Calu3 (cell line): ENCODE measurements around the gene CCDC148. TPM values are rescaled to one million over a fixed set of nuclear protein-coding genes. Genes with fewer than 3 reads are reported as not detected.

Source experiments
- Bru-seq: library from RNA; stranded (reverse); fragments of 400-500 nt; gene quantifications from one replicate; lab custom pipeline; 2021; lab: Mats Ljungman, UMichigan
- BruChase-seq, 2 experiments: library from RNA; stranded (reverse); fragments of 400-500 nt; gene quantifications; one replicate each; lab custom pipeline; 2021; lab: Mats Ljungman, UMichigan
- BruUV-seq: library from RNA; stranded (reverse); fragments of 400-500 nt; replicated peaks from 2 replicates; lab custom pipeline; 2021; lab: Mats Ljungman, UMichigan
- CTCF ChIA-PET: fragments of 300-600 bp; sonication (Branson Sonifier 250); formaldehyde crosslinking; loops from one replicate; lab custom pipeline; 2022; ENCODE audit warnings: antibody characterized with exemption; lab: Charles Lee
- DNase-seq: peaks from one replicate; pipeline ENCODE4 v3.0.0; 2022
- H3K27ac Mint-ChIP-seq: one replicate; pipeline ENCODE4 v1.8.0; 2022; ENCODE audit warnings: mixed read lengths; ENCODE audit not compliant: unreplicated experiment
- H3K27me3 Mint-ChIP-seq: one replicate; pipeline ENCODE4 v1.8.0; 2022; ENCODE audit warnings: mixed read lengths; ENCODE audit not compliant: unreplicated experiment
- H3K36me3 Mint-ChIP-seq: one replicate; pipeline ENCODE4 v1.8.0; 2022; ENCODE audit warnings: mild to moderate bottlenecking, moderate library complexity, mixed read lengths; ENCODE audit not compliant: insufficient read depth, unreplicated experiment
- H3K4me1 Mint-ChIP-seq: one replicate; pipeline ENCODE4 v1.8.0; 2022; ENCODE audit warnings: mild to moderate bottlenecking, low read depth, mixed read lengths; ENCODE audit not compliant: unreplicated experiment
- H3K4me3 Mint-ChIP-seq: one replicate; pipeline ENCODE4 v1.8.0; 2022; ENCODE audit warnings: mild to moderate bottlenecking, low read depth, moderate library complexity, mixed read lengths; ENCODE audit not compliant: unreplicated experiment
- H3K9me3 Mint-ChIP-seq: one replicate; pipeline ENCODE4 v1.8.0; 2022; ENCODE audit warnings: low read depth, mixed read lengths; ENCODE audit not compliant: unreplicated experiment
- CTCF ChIP-seq: fragments of 200-600 bp; IDR thresholded peaks from one replicate; pipeline ENCODE4 v1.8.0; 2022; ENCODE audit warnings: antibody characterized with exemption; ENCODE audit not compliant: unreplicated experiment
- intact Hi-C: fragments of 100-400 bp; cut with micrococcal nuclease; formaldehyde crosslinking; loops from one replicate; pipeline ENCODE4 v1.10.0; 2022; ENCODE audit not compliant: unreplicated experiment
- long read RNA-seq: library from polyadenylated mRNA; stranded (forward); transcript quantifications from one replicate; pipeline ENCODE4 v2.0.0, GENCODE V29; 2022
- total RNA-seq: library from RNA; stranded (reverse); gene quantifications from 2 replicates; pipeline ENCODE4 v1.2.3, GENCODE V29; 2022

Gene CCDC148
- total RNA-seq (4.3 and 5.1 TPM in 2 replicates), Bru-seq, nascent RNA (percentile 47 among the genes with signal in this experiment), BruChase-seq, experiment 1, labeled RNA remaining after a 6-hour chase (percentile 63 among the genes with signal in this experiment), BruChase-seq, experiment 2, labeled RNA remaining after a 2-hour chase (percentile 59 among the genes with signal in this experiment)
- long read RNA-seq, partial matches to known transcripts: 1 of 1 reads
- long read RNA-seq, other reads (novel, unspliced or antisense): 0 of 1 reads

DNA sequence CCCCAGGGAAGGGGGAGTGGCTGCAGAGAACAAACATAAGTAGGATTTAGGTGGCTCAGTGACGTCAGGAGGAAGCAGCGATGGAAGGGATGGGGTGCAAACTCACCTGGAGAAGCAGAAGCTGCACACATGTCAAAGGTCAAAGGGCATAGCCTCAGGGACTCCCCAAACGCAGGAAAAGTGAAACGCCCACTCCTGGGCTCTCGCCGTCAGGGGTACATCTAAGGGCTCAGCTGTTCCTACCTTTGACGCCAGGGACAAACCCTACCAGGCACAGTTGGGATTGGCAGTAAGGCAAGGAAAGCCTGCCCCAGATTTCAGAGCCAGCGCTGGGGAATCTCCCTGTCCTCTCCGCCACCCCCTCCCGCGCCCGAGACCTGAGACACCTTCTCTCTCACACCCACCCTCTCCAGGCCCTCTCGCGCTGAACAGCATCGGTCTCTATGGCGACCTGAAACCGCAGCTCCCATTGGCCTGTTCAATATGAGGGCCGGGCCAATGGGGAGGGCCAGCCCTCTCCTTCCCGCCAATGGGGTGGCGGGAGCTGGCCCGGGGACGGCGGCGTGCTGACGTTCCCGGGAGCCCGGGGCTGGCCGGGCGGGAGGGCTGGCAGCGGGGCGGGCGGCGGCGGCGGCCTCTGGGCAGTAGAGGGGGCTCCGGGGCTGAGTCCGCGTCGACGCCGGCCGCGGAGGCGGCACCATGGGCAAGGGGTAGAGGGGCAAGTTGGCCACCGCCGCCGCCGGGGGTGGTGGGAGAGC lies at the start of gene CCDC148, which contains the start of gene PKP4:
CCDC148 (minus strand) TSS at position 445 of the 758 bp plus-strand sequence; CDS start at position 131, 314 bp downstream.
PKP4 (plus strand) TSS at position 644 of the 758 bp plus-strand sequence. CDS start 76,233 bp downstream, outside the sequence.
- CTCF ChIA-PET: interaction anchor here (0.9 to 1.2 kb wide), 3 partner anchors 134 to 432 kb away, joined by 3 to 8 read pairs (median 3); no protein-coding TSS in a partner anchor
- intact Hi-C loops: loop anchor here (1.0 to 5.0 kb wide), 4 partner anchors 61 to 424 kb away; no protein-coding TSS in a partner anchor
- no peaks in the 10 kb centered on the region for H3K27me3 Mint-ChIP-seq
- TF ChIP-seq CTCF: no peak
- peak within 1 kb of the TSS; percentile 91 for H3K4me3 Mint-ChIP-seq
- peak within 1 kb of the TSS; percentile 81 for H3K27ac Mint-ChIP-seq
- peak; percentile 93 for DNase-seq
- H3K9me3 Mint-ChIP-seq: no peaks in the 10 kb centered on the region
- H3K4me1 Mint-ChIP-seq: peaks cover 21% of the 10 kb centered on the region
- peaks cover 42% of the 10 kb centered on the region for H3K36me3 Mint-ChIP-seq
- BruUV-seq: no TSS peak

DNA sequence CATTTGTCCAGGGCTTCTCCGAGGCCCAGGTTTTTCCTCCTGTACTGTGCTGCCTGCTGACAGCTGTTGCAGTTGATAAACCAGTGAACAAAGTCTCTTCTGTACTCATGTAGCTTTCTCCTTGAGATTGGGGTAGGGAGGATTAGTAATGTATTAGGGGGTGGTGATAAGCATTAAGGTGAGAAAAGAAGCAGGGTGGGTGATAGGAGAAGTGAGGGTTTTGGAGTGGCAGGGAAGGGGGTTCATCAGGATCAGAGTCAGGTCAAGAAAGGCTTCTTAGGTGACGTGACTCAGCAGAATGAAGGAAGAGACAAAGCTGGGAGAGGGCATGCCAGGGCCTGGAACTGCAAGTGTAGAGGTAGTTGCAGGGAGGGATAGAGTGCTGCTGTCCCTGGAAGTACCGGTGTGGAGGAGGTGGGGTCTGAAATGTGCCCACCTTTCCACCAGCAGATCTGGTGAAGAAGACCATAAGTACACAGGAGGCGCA lies 48.9 kb upstream of the CCDC148 start:
- Mint-ChIP-seq H3K4me1 (peaks cover 69% of the 10 kb centered on the region), H3K9me3 (no peaks in the 10 kb centered on the region), H3K27me3 (no peaks in the 10 kb centered on the region), H3K4me3 (peak overlapping the region; percentile 34), H3K36me3 (peaks cover 26% of the 10 kb centered on the region), H3K27ac (peak overlapping the region; percentile 81)
- intact Hi-C loops: loop anchor here (1.0 to 5.0 kb wide), 2 partner anchors 8 to 37 kb away; no protein-coding TSS in a partner anchor
- BruUV-seq: no TSS peak
- no peak for TF ChIP-seq CTCF
- peak; percentile 21 for DNase-seq
- CTCF ChIA-PET: interaction anchor here (0.8 to 1.5 kb wide), 4 partner anchors 10 to 471 kb away, joined by 3 to 4 read pairs (median 4); no protein-coding TSS in a partner anchor

DNA sequence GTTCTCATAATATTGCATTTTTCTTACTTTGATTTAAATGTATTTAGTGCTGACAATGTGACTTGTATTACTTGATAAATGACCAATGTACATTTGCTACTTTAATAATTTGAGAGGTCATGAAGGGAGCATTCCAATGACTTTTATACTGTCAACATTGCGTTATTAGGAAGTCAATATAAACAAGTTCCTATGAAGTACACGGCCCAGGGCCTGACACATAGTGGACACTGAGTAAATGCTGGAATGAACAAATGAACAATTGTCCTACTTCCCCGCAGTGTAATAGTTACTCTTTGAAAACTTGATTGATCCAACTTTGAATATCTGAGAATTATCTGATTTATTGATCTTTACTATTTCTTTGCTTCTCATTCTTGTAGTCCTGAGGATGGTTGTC lies 47.5 kb upstream of the CCDC148 start:
- no peaks in the 10 kb centered on the region for H3K9me3 Mint-ChIP-seq
- BruUV-seq: no TSS peak
- DNase-seq: no peak
- peaks cover 16% of the 10 kb centered on the region for H3K36me3 Mint-ChIP-seq
- TF ChIP-seq CTCF: no peak
- CTCF ChIA-PET: no interaction called here
- no peak overlapping the region for H3K27ac Mint-ChIP-seq
- peaks cover 70% of the 10 kb centered on the region for H3K4me1 Mint-ChIP-seq
- peak overlapping the region; percentile 34 for H3K4me3 Mint-ChIP-seq
- intact Hi-C loops: no loop called here
- H3K27me3 Mint-ChIP-seq: no peaks in the 10 kb centered on the region

GRCh38 chr2:158502974-158503373 lies 46.4 kb upstream of the CCDC148 start:
- H3K36me3 Mint-ChIP-seq: peaks cover 21% of the 10 kb centered on the region
- peak overlapping the region; percentile 56 for H3K27ac Mint-ChIP-seq
- no peaks in the 10 kb centered on the region for H3K9me3 Mint-ChIP-seq
- intact Hi-C loops: no loop called here
- DNase-seq: no peak
- no peaks in the 10 kb centered on the region for H3K27me3 Mint-ChIP-seq
- no TSS peak for BruUV-seq
- no peak overlapping the region for H3K4me3 Mint-ChIP-seq
- no peak for TF ChIP-seq CTCF
- H3K4me1 Mint-ChIP-seq: peaks cover 79% of the 10 kb centered on the region
- CTCF ChIA-PET: interaction anchor here (0.7 kb wide), 1 partner anchor 13 kb away, joined by 8 read pairs; no protein-coding TSS in a partner anchor
